HEK293T (cell line): ENCODE measurements around the gene C12orf60.

ENCODE experiments used
- ARNT ChIP-seq: fragments of 450-650 bp; IDR thresholded peaks from 2 replicates; pipeline ENCODE4 v1.6.1; 2017; ENCODE audit warnings: mild to moderate bottlenecking
- BHLHE40 ChIP-seq: fragments of 450-650 bp; IDR thresholded peaks from 2 replicates; pipeline ENCODE4 v1.6.1; 2016; ENCODE audit warnings: mild to moderate bottlenecking, moderate library complexity, borderline replicate concordance
- CTBP1 ChIP-seq: fragments of 450-650 bp; IDR thresholded peaks from 2 replicates; pipeline ENCODE4 v1.6.1; 2016; ENCODE audit warnings: borderline replicate concordance
- FOXA1 ChIP-seq: fragments of 450-650 bp; IDR thresholded peaks from 2 replicates; pipeline ENCODE4 v1.6.1; 2016; ENCODE audit warnings: mild to moderate bottlenecking
- FOXK2 ChIP-seq: fragments of 450-650 bp; IDR thresholded peaks from 2 replicates; pipeline ENCODE4 v1.6.1; 2016; ENCODE audit warnings: mild to moderate bottlenecking
- FOXM1 ChIP-seq: fragments of 450-650 bp; IDR thresholded peaks from 2 replicates; pipeline ENCODE4 v1.6.1; 2017; ENCODE audit warnings: mild to moderate bottlenecking, borderline replicate concordance
- HDGF ChIP-seq: fragments of 450-650 bp; IDR thresholded peaks from 2 replicates; pipeline ENCODE4 v1.6.1; 2017; ENCODE audit warnings: antibody characterized with exemption, borderline replicate concordance
- L3MBTL2 ChIP-seq: fragments of 450-650 bp; conservative IDR thresholded peaks from 2 replicates; pipeline ENCODE4 v1.6.1; 2016; ENCODE audit warnings: mild to moderate bottlenecking
- LEF1 ChIP-seq: fragments of 450-650 bp; IDR thresholded peaks from 2 replicates; pipeline ENCODE4 v1.6.1; 2017; ENCODE audit warnings: mild to moderate bottlenecking, borderline replicate concordance
- SUZ12 ChIP-seq: fragments of 450-650 bp; IDR thresholded peaks from 2 replicates; pipeline ENCODE4 v1.6.1; 2016; ENCODE audit warnings: mild to moderate bottlenecking
- TARDBP ChIP-seq: fragments of 450-650 bp; IDR thresholded peaks from 2 replicates; pipeline ENCODE4 v1.6.1; 2016
- ZNF384 ChIP-seq: fragments of 450-650 bp; IDR thresholded peaks from 2 replicates; pipeline ENCODE4 v1.6.1; 2016

- no peak for TF ChIP-seq FOXK2
- TF ChIP-seq ARNT = no peak
- TF ChIP-seq CTBP1 = no peak
- TF ChIP-seq BHLHE40 = no peak
- no peak for TF ChIP-seq ZNF384
- TF ChIP-seq SUZ12 = no peak
- TF ChIP-seq FOXA1 = no peak
- no peak for TF ChIP-seq FOXM1
- no peak for TF ChIP-seq TARDBP
- no peak for TF ChIP-seq L3MBTL2
- TF ChIP-seq LEF1 = no peak
- TF ChIP-seq HDGF = no peak
Measured at GRCh38 chr12:14839262-14839661, 35.8 kb downstream of the C12orf60 start.
